AG04450 (cell line): ENCODE measurements around the gene NDUFAF3. TPM values are rescaled to one million over a fixed set of nuclear protein-coding genes. Genes with fewer than 3 reads are reported as not detected.

Experiments
- CTCF ChIA-PET: fragments of 300-600, 350-600 bp; formaldehyde crosslinking; extraction: SDS; loops from one replicate; lab custom pipeline; 2022; ENCODE audit warnings: antibody characterized with exemption, inconsistent platforms; lab: Charles Lee
- POLR2A ChIA-PET: fragments of 350-600 bp; formaldehyde crosslinking; extraction: SDS; loops from one replicate; lab custom pipeline; 2021; ENCODE audit warnings: antibody characterized with exemption, inconsistent platforms; lab: Yijun Ruan, JAX
- DNase-seq: peaks from one replicate; pipeline ENCODE4 v3.0.0-alpha.2; 2011; ENCODE audit warnings: low read depth, low spot score
- H3K27ac ChIP-seq: one replicate; pipeline ENCODE4 v1.5.1; 2012; ENCODE audit warnings: low read depth, low read length, control low read depth
- H3K27me3 ChIP-seq: one replicate; pipeline ENCODE4 v1.6.0; 2012; ENCODE audit warnings: low read length; ENCODE audit not compliant: control insufficient read depth, insufficient read depth
- H3K4me3 ChIP-seq: 2 replicates; pipeline ENCODE4 v1.5.1; 2011; ENCODE audit warnings: mild to moderate bottlenecking, low read depth, low read length, control low read depth
- H3K9me3 ChIP-seq: 2 replicates; pipeline ENCODE4 v1.5.1; 2012; ENCODE audit warnings: low read length; ENCODE audit not compliant: control insufficient read depth, insufficient read depth
- polyA plus RNA-seq: library from polyadenylated mRNA; depleted of rRNA; stranded (reverse); fragments of >200 nt; gene quantifications from 2 replicates; pipeline ENCODE4 v1.2.3, GENCODE V29; 2011
- TF ChIP-seq, protein P1 (sequence below): IDR thresholded peaks from 2 replicates; pipeline ENCODE4 v1.5.1; 2011; ENCODE audit warnings: low read depth, low read length, control low read depth, inconsistent platforms

Gene NDUFAF3
- polyA plus RNA-seq, 1 experiment: 47.0 TPM

- DNase-seq: no peak
- CTCF ChIA-PET: interaction anchor here (0.9 kb wide), 1 partner anchor 10 kb away, joined by 4 read pairs; the partner anchor contains the start of gene P4HTM
- Histone ChIP-seq H3K27me3 (no peaks in the 10 kb centered on the region), H3K27ac (no peak overlapping the region), H3K9me3 (no peaks in the 10 kb centered on the region), H3K4me3 (no peak overlapping the region)
- POLR2A ChIA-PET: no interaction called here
- TF ChIP-seq, protein P1, sequence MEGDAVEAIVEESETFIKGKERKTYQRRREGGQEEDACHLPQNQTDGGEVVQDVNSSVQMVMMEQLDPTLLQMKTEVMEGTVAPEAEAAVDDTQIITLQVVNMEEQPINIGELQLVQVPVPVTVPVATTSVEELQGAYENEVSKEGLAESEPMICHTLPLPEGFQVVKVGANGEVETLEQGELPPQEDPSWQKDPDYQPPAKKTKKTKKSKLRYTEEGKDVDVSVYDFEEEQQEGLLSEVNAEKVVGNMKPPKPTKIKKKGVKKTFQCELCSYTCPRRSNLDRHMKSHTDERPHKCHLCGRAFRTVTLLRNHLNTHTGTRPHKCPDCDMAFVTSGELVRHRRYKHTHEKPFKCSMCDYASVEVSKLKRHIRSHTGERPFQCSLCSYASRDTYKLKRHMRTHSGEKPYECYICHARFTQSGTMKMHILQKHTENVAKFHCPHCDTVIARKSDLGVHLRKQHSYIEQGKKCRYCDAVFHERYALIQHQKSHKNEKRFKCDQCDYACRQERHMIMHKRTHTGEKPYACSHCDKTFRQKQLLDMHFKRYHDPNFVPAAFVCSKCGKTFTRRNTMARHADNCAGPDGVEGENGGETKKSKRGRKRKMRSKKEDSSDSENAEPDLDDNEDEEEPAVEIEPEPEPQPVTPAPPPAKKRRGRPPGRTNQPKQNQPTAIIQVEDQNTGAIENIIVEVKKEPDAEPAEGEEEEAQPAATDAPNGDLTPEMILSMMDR: no peak
Observed at GRCh38 chr3:48999085-48999858, 22.6 kb upstream of the NDUFAF3 start.

DNA sequence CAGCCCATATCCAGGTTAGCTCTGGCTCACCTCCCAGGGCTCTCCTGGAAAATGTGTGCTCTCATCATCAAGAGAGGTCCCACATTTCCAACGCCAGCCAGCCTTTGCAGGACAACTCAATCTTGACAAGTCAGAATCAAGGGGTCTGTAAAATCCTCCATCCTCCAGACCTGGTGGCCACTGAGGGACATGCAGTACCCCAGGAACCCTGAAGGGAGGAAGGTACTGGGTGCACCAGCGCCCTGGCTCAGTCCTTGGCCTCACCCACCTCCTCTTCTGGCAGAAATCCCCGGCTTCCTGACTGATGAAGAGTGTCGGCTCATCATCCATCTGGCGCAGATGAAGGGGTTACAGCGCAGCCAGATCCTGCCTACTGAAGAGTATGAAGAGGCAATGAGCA, 20.8 kb upstream of the NDUFAF3 start:
- no peak overlapping the region for H3K4me3 ChIP-seq
- no peaks in the 10 kb centered on the region for H3K27me3 ChIP-seq
- no peak overlapping the region for H3K27ac ChIP-seq
- no peaks in the 10 kb centered on the region for H3K9me3 ChIP-seq
- DNase-seq: no peak
- CTCF ChIA-PET: no interaction called here
- TF ChIP-seq, protein P1: no peak
- POLR2A ChIA-PET: no interaction called here

DNA sequence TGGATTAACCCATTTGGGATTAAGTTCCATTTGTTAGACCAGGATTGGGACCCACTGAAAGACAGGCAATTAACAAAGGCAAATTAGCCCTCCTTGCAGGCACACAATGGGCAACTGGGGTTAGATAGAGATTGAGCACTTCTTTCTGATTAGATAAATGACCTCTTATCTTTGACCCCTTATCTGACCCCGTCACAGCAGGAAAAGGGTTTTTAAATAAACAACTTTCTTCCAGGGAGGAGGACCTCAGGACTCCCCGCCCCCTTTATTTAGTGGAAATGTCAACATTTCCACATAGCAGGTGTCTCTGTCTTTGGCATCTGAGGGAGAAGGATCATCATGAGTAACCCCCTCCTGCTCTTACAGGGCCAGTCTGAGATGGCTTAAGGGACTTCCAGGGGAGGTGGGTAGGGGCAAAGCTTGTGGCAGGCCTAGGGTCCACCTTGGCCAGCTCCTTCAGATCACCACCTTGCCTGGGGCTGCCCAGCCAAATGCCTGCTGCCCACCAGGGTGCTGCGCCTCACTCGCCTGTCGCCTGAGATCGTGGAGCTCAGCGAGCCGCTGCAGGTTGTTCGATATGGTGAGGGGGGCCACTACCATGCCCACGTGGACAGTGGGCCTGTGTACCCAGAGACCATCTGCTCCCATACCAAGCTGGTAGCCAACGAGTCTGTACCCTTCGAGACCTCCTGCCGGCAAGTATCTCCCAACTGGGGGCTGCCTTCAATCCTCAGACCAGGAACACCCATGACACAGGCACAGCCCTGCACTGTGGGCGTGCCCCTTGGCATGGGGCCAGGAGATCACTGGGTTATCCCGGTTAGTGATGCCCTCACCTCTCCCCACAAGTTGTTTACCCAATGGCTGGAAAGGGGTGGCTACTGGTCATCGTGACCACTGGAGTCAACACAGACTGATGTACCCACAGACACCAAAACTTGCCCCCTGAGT, 17.3 kb upstream of the NDUFAF3 start:
- no peak for DNase-seq
- Histone ChIP-seq H3K27me3 (no peaks in the 10 kb centered on the region), H3K27ac (no peak overlapping the region), H3K9me3 (peaks cover 4% of the 10 kb centered on the region; the same call in 1 of the 2 replicates), H3K4me3 (no peak overlapping the region)
- ChIA-PET POLR2A (interaction anchor here (4.5 kb wide), 1 partner anchor 14 kb away, joined by 70 read pairs; the partner anchor contains the start of gene P4HTM), CTCF (interaction anchor here (0.8 kb wide), 1 partner anchor 15 kb away, joined by 3 read pairs; the partner anchor contains the start of gene P4HTM)
- TF ChIP-seq, protein P1: no peak

GRCh38 chr3:49005303-49005680, 16.6 kb upstream of the NDUFAF3 start:
- Histone ChIP-seq H3K27ac (no peak overlapping the region), H3K27me3 (no peaks in the 10 kb centered on the region), H3K9me3 (peaks cover 4% of the 10 kb centered on the region; the same call in 1 of the 2 replicates), H3K4me3 (no peak overlapping the region)
- no peak for DNase-seq
- ChIA-PET CTCF (interaction anchor here (0.8 kb wide), 2 partner anchors 16 to 17 kb away, joined by 3 to 4 read pairs; partner anchors contain the start of genes NDUFAF3 and P4HTM), POLR2A (interaction anchor here (4.5 kb wide), 1 partner anchor 15 kb away, joined by 70 read pairs; the partner anchor contains the start of gene P4HTM)
- TF ChIP-seq, protein P1: no peak
